CD4-positive, alpha-beta memory T cell (primary cell): ENCODE results near the gene TMEM254. TPM values are rescaled to one million over a fixed set of nuclear protein-coding genes. Genes with fewer than 3 reads are reported as not detected.
"Not testable (repeated sequence)": the region's sequence is repeated elsewhere in the genome, so short reads cannot be mapped to it uniquely, and the experiment has no call there.

ENCODE experiments used
- CTCF ChIA-PET: fragments of 350-600 bp; sonication (Branson Sonifier 250); formaldehyde crosslinking; loops from one replicate; lab custom pipeline; 2021; ENCODE audit warnings: inconsistent platforms; ENCODE audit not compliant: partially characterized antibody; lab: Charles Lee
- POLR2A ChIA-PET: fragments of 350-600 bp; sonication (Branson Sonifier 250); formaldehyde crosslinking; loops from one replicate; lab custom pipeline; 2021; ENCODE audit not compliant: partially characterized antibody; lab: Charles Lee
- DNase-seq, 5 donors: peaks; one replicate each; pipeline versions ENCODE4 v3.0.0 to v3.0.0-alpha.2; 2020 to 2022; ENCODE audit warnings: mixed read lengths in 1 of 5
- H3K27ac ChIP-seq: one replicate; pipeline ENCODE4 v1.7.0; 2013; ENCODE audit warnings: low read depth, low read length
- H3K27me3 ChIP-seq: 2 replicates; pipeline ENCODE4 v1.7.0; 2013; ENCODE audit warnings: mild to moderate bottlenecking, low read length, moderate library complexity; ENCODE audit not compliant: insufficient read depth
- H3K36me3 ChIP-seq: 2 replicates; pipeline ENCODE4 v1.7.0; 2013; ENCODE audit warnings: mild to moderate bottlenecking, low read length, moderate library complexity; ENCODE audit not compliant: insufficient read depth
- H3K4me1 ChIP-seq: 2 replicates; pipeline ENCODE4 v1.7.0; 2013; ENCODE audit warnings: mild to moderate bottlenecking, low read length, moderate library complexity; ENCODE audit not compliant: insufficient read depth
- H3K4me3 ChIP-seq, 2 donors: one replicate each; pipeline ENCODE4 v1.7.0; 2013; ENCODE audit warnings: low read length in 2 of 2, mild to moderate bottlenecking in 1 of 2
- H3K9me3 ChIP-seq, 2 donors: one replicate each; pipeline ENCODE4 v1.7.0; 2013; ENCODE audit warnings: low read length in 2 of 2, control low read depth in 1 of 2; ENCODE audit not compliant: control insufficient read depth in 1 of 2
- H3K27ac Mint-ChIP-seq, 7 donors: one replicate each; pipeline ENCODE4 v1.8.0; 2020 to 2021; ENCODE audit warnings: mixed read lengths in 7 of 7, mild to moderate bottlenecking in 6 of 7, inconsistent platforms in 3 of 7, moderate library complexity in 3 of 7
- H3K27me3 Mint-ChIP-seq, 2 donors: one replicate each; pipeline ENCODE4 v1.8.0; 2020 to 2021; ENCODE audit warnings: mixed read lengths in 2 of 2
- H3K36me3 Mint-ChIP-seq, 2 donors: one replicate each; pipeline ENCODE4 v1.8.0; 2020 to 2021; ENCODE audit warnings: mixed read lengths in 2 of 2, inconsistent platforms in 1 of 2, mild to moderate bottlenecking in 1 of 2
- H3K4me1 Mint-ChIP-seq, 4 donors: one replicate each; pipeline ENCODE4 v1.8.0; 2020 to 2021; ENCODE audit warnings: mixed read lengths in 4 of 4, mild to moderate bottlenecking in 1 of 4
- H3K4me3 Mint-ChIP-seq, 8 donors: one replicate each; pipeline ENCODE4 v1.8.0; 2020 to 2021; ENCODE audit warnings: mixed read lengths in 8 of 8, mild to moderate bottlenecking in 7 of 8, moderate library complexity in 6 of 8, inconsistent platforms in 3 of 8
- H3K9me3 Mint-ChIP-seq, 8 donors: one replicate each; pipeline ENCODE4 v1.8.0; 2020 to 2021; ENCODE audit warnings: mixed read lengths in 8 of 8, mild to moderate bottlenecking in 5 of 8, inconsistent platforms in 3 of 8, moderate library complexity in 1 of 8
- intact Hi-C: fragments of 100-400 bp; cut with micrococcal nuclease; formaldehyde crosslinking; loops from one replicate; pipeline ENCODE4 v1.15.1; 2023
- polyA plus RNA-seq, 2 donors: library from polyadenylated mRNA; unstranded; fragments of 300-500 nt; fragmentation: Illumina TruSeq; gene quantifications; one replicate each; pipeline ENCODE4 v1.2.3, GENCODE V29; 2021
- total RNA-seq, 2 experiments: library from RNA; stranded (reverse); gene quantifications; one replicate each; pipeline ENCODE4 v1.2.3, GENCODE V29; 2021

The TMEM254 gene
- total and polyA plus RNA-seq, 4 experiments from 2014 or later, result 14.2 to 49.4 (median 26.1) TPM

DNA sequence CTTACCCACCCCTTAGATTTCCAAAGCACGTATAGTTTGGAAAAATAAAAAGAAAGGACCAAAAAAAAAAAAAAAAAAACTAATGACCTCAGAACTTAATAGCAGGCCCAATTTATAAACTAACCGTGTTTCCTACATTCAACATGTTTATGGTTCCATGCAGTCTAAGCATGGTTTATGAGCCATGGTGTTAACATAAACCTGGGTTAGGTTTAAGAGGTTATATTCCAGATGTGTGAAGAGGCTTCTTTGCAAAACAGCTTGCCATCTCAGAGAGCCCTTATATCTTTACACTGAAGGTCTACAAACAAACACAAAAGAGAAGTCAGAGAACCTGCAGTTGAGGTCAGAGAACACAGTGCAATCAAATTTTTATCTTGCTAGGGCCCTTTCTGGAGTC is 15.8 kb downstream of the TMEM254 start:
- CTCF ChIA-PET, result no interaction called here
- intact Hi-C loops, result no loop called here
- POLR2A ChIA-PET, result no interaction called here
- Mint-ChIP-seq H3K27ac (no peak overlapping the region), H3K4me1 (no peaks in the 10 kb centered on the region), H3K4me3 (no peak overlapping the region), H3K9me3 (peaks cover 0 to 4% (median 0%) of the 10 kb centered on the region in 8 donors), H3K27me3 (no peaks in the 10 kb centered on the region), H3K36me3 (peaks cover 12 to 22% of the 10 kb centered on the region in 2 donors)
- Histone ChIP-seq H3K9me3 (no peaks in the 10 kb centered on the region), H3K27me3 (no peaks in the 10 kb centered on the region), H3K4me1 (no peaks in the 10 kb centered on the region), H3K36me3 (no peaks in the 10 kb centered on the region), H3K4me3 (no peak overlapping the region), H3K27ac (no peak overlapping the region)
- no peak for DNase-seq

DNA sequence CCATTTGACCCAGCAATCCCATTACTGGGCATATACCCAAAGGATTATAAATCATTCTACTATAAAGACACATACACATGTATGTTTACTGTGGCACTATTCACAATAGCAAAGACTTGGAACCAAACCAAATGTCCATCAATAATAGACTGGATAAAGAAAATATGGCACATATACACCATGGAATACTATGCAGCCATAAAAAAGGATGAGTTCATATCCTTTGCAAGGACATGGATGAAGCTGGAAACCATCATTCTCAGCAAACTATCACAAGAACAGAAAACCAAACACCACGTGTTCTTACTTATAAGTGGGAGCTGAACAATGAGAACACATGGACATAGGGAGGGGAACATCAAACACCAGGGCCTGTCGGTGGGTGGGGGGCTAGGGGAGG is 19.8 kb downstream of the TMEM254 start:
- H3K4me1 ChIP-seq, H3K9me3 ChIP-seq, H3K36me3 Mint-ChIP-seq, H3K4me1 Mint-ChIP-seq, H3K9me3 Mint-ChIP-seq, H3K27ac Mint-ChIP-seq, intact Hi-C loops, CTCF ChIA-PET, H3K4me3 ChIP-seq, H3K36me3 ChIP-seq, H3K27me3 Mint-ChIP-seq, POLR2A ChIA-PET, DNase-seq, H3K4me3 Mint-ChIP-seq, H3K27me3 ChIP-seq, H3K27ac ChIP-seq: not testable (repeated sequence)

GRCh38 chr10:80099295-80099694 is 20.8 kb downstream of the TMEM254 start:
- Mint-ChIP-seq H3K4me1 (peaks cover 5 to 13% (median 8%) of the 10 kb centered on the region in 4 donors), H3K27ac (peak overlapping the region in 1 of 7 donors; percentile 60)
- intact Hi-C loops, H3K4me3 Mint-ChIP-seq, H3K9me3 ChIP-seq, H3K4me1 ChIP-seq, H3K4me3 ChIP-seq, POLR2A ChIA-PET, H3K9me3 Mint-ChIP-seq, DNase-seq, H3K27ac ChIP-seq, H3K27me3 ChIP-seq, H3K36me3 Mint-ChIP-seq, H3K27me3 Mint-ChIP-seq, H3K36me3 ChIP-seq, CTCF ChIA-PET: not testable (repeated sequence)

GRCh38 chr10:80100116-80100515 is 21.7 kb downstream of the TMEM254 start:
- peaks cover 12 to 20% (median 15%) of the 10 kb centered on the region in 4 donors for H3K4me1 Mint-ChIP-seq
- Histone ChIP-seq H3K9me3 (no peaks in the 10 kb centered on the region), H3K27ac (no peak overlapping the region), H3K36me3 (no peaks in the 10 kb centered on the region), H3K4me1 (peaks cover 14% of the 10 kb centered on the region), H3K27me3 (no peaks in the 10 kb centered on the region), H3K4me3 (no peak overlapping the region)
- no peak for DNase-seq
- H3K27me3 Mint-ChIP-seq, result no peaks in the 10 kb centered on the region
- H3K27ac Mint-ChIP-seq, result no peak overlapping the region
- CTCF ChIA-PET, result no interaction called here
- no peak overlapping the region for H3K4me3 Mint-ChIP-seq
- H3K9me3 Mint-ChIP-seq, result peaks cover 0 to 4% (median 0%) of the 10 kb centered on the region in 8 donors
- intact Hi-C loops, result no loop called here
- H3K36me3 Mint-ChIP-seq, result peaks cover 0 to 7% of the 10 kb centered on the region in 2 donors
- POLR2A ChIA-PET, result no interaction called here

- Histone ChIP-seq H3K9me3 (no peaks in the 10 kb centered on the region), H3K4me1 (peaks cover 18% of the 10 kb centered on the region), H3K27ac (no peak overlapping the region), H3K4me3 (no peak overlapping the region), H3K36me3 (no peaks in the 10 kb centered on the region), H3K27me3 (no peaks in the 10 kb centered on the region)
- POLR2A ChIA-PET, result no interaction called here
- peaks cover 0 to 4% (median 0%) of the 10 kb centered on the region in 8 donors for H3K9me3 Mint-ChIP-seq
- DNase-seq, result no peak
- H3K27me3 Mint-ChIP-seq, result no peaks in the 10 kb centered on the region
- H3K36me3 Mint-ChIP-seq, result peaks cover 0 to 4% of the 10 kb centered on the region in 2 donors
- peak overlapping the region in 1 of 7 donors; percentile 55 for H3K27ac Mint-ChIP-seq
- CTCF ChIA-PET, result no interaction called here
- intact Hi-C loops, result no loop called here
- peaks cover 15 to 20% (median 18%) of the 10 kb centered on the region in 4 donors for H3K4me1 Mint-ChIP-seq
- no peak overlapping the region for H3K4me3 Mint-ChIP-seq
These were observed 22.6 kb downstream of the TMEM254 start for GRCh38 chr10:80100861-80101695.

GRCh38 chr10:80104066-80104926 is 25.8 kb downstream of the TMEM254 start:
- H3K36me3 ChIP-seq, result no peaks in the 10 kb centered on the region
- Mint-ChIP-seq H3K27me3 (no peaks in the 10 kb centered on the region), H3K9me3 (peaks cover 0 to 20% (median 16%) of the 10 kb centered on the region in 8 donors), H3K27ac (peak overlapping the region; percentile 72 to 89 (median 86)), H3K4me3 (peak overlapping the region in 4 of 8 donors; percentile 21 to 52 (median 36)), H3K4me1 (peaks cover 15 to 27% (median 19%) of the 10 kb centered on the region in 4 donors), H3K36me3 (peaks cover 0 to 5% of the 10 kb centered on the region in 2 donors)
- ChIA-PET POLR2A (interaction anchor here (1.4 kb wide), 1 partner anchor 25 kb away, joined by 6 read pairs; the partner anchor contains the start of gene TMEM254), CTCF (no interaction called here)
- H3K27me3 ChIP-seq, result no peaks in the 10 kb centered on the region
- no peaks in the 10 kb centered on the region for H3K9me3 ChIP-seq
- H3K4me3 ChIP-seq, result no peak overlapping the region
- peaks cover 18% of the 10 kb centered on the region for H3K4me1 ChIP-seq
- intact Hi-C loops, result no loop called here
- DNase-seq, result peak; percentile 50 to 64 (median 54)
- no peak overlapping the region for H3K27ac ChIP-seq
